HG03097 (cell line): Measurements from ENCODE around the gene FGF2.
"Not testable (repeated sequence)": the region's sequence is repeated elsewhere in the genome, so short reads cannot be mapped to it uniquely, and the experiment has no call there.

Experiments
- ATAC-seq: cut with Tn5 transposase; IDR thresholded peaks from one replicate; pipeline ENCODE4 v1.9.1; 2021; ENCODE audit not compliant: unreplicated experiment, low FRiP score

Gene FGF2

DNA sequence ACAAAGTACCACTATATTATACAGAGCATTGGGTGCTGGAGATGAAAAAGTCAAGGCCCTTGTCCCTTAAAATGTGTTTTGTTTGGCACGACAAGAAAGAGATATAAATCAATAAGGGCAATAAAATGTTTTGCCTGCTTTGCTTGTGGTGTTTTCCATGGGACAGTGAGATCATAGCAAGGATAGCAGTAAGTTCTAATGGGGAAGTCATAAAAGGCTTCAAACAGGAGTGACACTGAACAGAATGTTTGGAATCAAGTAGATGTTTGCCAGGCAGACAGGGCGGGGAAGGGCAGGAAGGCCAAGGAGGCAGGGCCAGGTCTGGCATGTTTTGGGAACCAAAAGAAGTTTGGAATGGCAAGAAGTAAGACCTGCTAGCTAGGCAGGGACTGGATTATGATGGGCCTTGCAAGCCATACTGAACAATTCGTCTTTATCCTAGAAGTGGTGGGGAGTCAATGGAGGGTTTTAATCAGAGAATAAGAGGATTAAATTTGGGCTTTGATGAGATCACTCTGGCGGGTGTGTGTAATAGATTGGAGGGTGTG, 16.4 kb downstream of the FGF2 start:
- ATAC-seq: no peak

DNA sequence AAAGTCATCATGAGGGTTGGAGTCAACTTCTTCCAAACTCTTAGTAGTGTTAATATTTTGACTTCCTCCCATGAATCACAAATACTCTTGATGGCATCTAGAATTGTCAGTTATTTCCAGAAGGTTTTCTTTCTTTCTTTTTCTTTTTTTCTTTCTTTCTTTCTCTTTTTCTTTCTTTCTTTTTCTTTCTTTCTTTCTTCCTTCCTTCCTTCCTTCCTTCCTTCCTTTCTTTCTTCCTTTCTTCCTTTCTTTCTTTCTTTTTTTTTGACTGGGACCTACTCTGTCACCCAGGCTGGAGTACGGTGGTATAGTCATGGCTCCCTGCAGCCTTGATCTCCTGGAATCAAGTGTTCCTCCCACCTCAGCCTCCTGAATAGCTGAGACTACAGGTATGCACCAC, 17.8 kb downstream of the FGF2 start:
- not testable (repeated sequence) for ATAC-seq

DNA sequence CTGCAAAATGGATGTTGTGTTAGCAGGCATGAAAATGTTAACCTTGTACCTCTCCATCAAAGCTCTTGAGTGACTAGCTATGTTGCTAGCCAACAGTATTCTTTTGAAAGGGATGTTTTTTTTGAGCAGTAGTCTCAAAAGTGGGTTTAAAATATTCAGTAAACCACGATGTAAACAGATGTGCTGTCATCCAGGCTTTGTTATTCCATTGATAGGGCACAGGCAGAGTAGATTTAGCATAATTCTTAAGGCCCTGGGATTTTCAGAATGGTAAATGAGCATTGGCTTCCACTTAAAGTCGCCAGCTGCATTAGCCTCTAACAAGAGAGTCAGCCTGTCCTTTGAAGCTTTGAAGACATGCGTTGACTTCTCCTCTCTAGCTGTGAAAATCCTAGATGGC, 18.4 kb downstream of the FGF2 start:
- ATAC-seq: no peak

DNA sequence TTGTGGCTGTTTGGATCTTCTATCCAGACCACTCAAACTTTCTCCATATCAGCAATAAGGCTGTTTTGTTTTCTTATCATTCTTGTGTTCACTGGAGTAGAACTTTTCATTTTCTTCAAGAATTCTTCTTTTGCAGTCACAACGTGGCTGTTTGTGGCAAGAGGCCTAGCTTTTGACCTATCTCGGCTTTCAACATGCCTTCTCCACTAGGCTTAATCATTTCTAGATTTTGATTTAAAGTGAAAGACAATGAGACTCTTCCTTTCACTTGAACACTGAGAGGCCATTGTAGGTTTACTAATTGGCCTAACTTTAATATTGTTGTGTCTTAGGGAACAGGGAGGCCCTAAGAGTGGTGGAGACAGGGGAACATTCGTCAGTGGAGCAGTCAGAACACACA, 19.1 kb downstream of the FGF2 start:
- ATAC-seq: no peak

DNA sequence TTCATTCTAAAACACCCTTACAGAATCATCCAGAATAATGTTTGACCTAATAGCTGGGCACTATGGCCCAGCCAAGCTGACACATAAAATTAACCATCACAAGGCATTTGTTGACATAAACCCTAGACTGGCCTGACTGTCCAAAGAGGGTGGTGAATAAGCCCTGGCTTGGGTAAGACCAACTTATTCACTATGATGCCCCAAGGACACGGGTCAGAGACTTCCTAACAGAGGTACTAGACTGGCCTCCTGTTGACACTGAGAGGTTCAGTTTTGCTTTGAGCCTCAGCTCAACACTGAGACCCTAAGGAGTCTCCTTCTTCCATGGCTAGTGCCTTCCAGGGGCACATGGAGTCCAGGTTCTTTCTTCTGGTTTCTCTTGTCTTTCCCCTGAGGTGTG, 21.3 kb downstream of the FGF2 start:
- ATAC-seq: no peak

DNA sequence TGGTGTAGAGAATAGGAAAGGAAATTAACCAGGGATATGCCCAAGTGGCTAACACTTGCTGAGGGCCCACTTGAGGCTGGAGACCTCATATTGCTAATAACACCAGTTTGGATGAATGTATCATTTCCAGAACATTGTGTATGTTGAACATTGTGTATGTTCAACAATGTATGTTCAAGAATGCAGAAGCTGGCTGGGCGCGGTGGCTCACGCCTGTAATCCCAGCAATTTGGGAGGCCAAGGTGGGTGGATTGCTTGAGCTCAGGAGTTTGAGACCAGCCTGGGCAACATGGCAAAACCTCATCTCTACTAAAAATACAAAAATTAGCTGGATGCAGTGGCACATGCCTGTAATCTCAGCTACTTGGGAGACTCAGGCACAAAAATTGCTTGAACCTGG, 23.2 kb downstream of the FGF2 start:
- ATAC-seq: not testable (repeated sequence)

DNA sequence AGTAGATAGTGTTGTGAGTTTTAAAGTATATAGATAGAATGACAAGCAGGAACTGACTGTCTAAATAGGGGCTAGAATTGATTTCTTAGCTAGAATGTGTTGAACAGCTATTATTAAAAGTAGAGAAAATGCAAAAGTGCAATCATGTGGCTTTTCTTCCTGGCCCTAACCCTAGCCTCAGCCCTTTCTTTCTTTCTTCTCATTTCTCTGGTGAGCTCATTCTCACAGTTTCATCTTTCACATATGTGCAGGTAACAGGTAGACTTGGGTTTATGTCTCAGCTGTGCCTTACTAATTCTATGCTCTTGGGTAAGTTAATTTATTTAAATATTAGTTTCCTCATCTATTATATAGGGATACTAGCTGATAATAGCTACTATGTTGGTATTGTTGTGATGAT, 24.9 kb downstream of the FGF2 start:
- no peak for ATAC-seq

DNA sequence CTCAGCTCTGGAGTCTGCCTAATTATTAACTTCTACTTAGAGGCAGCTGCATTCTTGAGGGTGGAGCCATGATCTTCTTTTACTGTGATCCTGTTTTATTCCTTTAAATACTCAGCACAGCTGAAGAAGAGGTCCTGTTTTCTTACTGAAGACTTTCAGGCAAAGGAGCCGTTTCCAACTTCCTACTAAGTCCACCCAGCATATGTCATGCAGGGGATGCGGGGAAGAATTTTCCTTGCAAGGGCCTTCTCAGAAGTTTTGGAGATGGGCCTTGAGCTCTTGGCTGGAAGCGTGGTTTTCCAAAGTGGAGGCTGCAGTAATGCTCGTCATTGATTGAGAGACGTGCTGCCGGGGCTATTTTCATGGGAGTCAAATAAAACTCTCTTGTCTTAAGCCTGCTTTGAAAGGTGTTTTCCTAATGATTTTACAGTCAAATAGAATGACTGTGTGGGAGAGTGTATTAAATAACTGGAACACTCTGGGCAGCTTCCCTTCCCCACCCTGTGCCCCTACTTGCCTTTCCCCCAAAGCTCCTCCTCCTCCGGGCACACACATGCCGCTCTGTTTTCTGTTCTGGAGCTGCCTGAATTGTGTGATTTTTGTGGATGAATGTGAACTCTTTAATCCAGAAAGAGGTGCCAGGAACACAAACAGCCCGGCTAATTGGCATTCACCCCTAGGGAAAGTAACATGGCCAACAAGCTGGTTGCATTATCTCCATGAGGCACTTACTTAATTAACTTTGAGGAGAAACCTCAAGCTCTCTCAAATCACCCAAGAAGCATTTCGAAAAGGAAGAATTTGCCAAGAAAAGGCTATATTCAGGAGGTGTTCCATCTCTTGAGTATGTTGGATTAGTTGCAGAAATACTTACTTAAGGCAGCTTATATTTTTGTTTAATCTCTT, 28.1 kb downstream of the FGF2 start:
- no peak for ATAC-seq

DNA sequence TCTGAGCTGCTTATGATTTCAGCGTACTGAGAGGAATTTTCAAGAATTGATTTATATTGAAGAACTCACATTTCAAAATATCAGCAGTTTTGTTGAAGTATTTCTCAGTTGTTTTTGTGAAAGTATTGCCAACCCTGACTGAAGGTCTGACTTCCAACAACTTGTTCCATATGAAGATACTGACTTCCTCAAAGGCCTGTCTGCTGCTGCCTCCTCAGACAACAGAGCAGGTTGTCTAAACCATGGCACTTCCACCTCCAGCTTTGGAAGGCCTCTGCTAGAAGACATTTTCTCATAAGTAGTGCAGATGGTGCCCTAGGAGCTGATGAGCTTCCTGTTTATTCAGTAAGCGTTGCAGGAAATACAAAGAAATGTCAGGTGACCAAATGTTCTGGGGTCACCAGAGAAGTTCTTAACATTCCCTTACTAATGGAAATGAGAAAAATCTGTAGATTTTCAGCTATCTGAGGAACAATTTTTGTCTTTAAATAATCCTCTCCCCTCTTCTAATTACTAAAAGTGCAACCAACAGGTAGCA, 28.8 kb downstream of the FGF2 start:
- ATAC-seq: no peak

DNA sequence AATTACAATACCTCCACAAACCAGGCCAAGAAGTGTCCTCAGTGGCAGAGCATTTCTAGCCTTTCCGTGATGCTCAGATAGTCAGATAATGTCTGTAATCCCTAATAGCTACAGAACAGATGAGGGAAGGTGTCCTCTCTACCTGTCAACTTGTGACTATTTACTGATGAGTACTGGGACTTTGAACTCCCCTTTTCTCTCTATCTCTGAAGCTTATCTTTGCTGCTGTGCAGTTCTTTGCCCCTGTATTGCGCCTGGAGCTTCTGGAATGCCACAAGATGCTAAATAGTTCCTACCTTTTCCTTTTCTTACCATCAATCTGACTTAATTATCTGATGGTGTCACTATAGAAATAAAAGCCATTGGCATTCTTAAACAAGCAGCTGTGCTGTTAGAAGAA, 30.5 kb downstream of the FGF2 start:
- ATAC-seq: no peak

DNA sequence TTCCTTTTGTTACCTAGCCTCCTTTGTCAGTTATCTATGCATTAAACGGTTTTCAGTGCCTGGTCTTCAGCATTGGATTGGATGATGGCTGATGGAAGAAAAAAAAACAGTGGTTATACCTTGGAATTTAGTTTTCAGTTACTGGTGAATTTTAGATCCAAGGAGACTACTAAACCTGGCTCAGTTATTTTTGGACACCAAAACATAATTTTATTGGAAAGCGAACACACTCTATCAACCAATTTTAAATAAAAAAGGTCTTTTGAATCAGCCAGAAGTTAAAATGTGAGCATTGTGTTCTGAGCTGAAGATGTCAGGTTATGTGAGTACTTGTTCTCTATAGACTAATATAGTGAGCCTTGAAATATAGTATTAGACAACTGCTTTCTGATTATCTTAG, 32.1 kb downstream of the FGF2 start:
- no peak for ATAC-seq

DNA sequence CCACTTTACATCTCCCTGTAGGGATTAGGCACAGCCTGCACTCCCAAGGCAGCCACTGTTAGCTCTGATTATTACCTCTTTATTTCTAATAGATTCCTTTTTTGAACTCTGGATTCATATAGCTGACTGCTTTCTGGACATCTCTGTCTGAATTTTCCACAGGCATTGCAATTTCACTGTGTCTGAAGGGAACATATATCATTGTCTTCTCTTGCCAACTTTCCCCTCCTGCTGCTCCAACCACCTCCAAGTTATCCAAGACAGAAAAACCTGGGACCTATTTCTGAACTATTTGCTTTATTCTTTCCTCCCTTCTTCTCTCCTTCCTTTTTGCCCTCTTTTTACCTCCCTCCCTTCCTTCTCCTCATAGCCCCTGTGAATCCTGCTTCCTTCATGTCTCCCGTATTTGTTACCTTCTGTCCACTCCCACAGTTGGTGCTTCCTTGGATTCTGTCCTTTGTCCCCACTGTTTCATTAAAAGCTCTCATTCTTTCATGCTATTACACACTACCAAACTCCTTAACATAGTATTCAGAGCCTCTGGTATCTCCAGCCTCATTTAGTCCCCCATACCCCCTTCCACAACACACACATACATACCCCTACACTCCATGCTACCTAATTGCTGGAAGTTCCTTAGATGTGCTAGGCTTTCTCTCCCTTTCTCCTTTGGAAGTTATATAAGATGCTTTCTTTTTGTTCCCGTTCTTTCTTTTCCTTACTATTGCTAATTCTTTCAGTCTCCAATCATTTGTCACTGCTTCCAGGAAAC, 34.7 kb downstream of the FGF2 start:
- no peak for ATAC-seq

DNA sequence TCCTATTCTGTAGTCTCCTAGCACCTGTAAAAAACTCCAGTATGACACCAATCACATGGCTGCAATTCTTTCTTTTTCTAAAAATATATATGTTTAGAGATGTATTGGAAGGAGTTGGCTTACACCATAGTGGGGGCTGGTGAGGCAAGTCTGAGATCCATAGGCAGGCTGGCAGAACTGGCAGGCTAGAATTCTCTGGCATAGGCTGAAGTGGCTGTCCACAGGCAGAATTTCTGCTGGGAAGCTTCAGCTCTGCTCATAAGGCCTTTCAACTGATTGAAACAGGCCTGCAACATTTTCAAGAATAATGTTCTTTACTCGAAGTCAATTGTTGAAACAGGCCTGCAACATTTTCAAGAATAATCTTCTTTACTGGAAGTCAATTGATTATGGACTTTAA, 37.0 kb downstream of the FGF2 start:
- ATAC-seq: no peak

DNA sequence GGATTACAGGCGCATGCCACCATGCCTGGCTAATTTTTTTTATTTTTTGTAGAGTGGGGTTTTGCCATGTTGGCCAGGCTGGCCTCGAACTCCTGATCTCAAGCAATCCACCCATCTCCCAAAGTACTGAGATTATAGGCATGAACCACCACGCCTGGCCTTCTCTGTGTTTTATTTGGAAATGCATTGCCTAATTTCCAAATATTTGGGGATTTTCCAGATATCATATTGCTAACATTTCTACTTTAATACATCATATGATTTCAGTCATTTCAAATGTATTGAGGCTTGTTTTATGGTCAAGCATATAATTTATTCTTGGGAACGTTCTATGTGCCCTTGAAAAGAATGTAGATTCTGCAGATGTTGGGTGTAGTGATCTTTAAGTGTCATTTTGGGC, 38.8 kb downstream of the FGF2 start:
- no peak for ATAC-seq

DNA sequence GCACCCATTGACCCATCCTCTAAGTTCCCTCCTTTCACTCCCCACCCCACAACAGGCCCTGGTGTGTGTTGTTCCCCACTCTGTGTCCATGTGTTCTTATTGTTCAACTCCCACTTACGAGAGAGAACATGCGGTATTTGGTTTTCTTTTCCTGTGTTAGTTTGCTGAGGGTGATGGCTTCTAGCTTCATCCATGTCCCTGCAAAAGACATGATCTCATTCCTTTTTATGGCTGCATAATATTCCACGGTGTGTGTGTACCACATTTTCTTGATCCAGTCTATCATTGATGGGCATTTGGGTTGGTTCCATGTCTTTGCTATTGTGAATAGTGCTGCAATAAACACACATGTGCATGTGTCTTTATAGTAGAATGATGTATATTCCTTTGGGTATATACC, 41.6 kb downstream of the FGF2 start:
- not testable (repeated sequence) for ATAC-seq

DNA sequence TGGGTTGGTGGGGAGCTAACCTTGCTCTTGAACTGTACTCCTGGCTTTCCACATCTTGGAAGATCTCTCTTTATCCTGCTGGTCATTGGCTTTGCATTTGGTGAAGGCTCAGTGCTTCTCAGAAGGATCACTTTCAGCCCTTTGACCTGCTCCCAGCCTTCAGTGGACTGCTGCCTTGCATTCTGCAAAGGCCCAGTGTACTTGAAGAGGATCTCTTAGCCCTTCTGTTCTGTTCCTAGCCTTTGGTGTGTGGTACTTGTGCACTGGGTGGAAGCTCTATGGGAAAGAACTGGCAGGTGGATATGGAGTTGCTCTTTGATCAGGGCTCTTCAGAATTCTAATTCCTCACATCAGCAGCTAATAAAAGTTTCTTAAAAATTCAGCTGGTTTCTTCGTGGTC, 46.5 kb downstream of the FGF2 start:
- no peak for ATAC-seq

DNA sequence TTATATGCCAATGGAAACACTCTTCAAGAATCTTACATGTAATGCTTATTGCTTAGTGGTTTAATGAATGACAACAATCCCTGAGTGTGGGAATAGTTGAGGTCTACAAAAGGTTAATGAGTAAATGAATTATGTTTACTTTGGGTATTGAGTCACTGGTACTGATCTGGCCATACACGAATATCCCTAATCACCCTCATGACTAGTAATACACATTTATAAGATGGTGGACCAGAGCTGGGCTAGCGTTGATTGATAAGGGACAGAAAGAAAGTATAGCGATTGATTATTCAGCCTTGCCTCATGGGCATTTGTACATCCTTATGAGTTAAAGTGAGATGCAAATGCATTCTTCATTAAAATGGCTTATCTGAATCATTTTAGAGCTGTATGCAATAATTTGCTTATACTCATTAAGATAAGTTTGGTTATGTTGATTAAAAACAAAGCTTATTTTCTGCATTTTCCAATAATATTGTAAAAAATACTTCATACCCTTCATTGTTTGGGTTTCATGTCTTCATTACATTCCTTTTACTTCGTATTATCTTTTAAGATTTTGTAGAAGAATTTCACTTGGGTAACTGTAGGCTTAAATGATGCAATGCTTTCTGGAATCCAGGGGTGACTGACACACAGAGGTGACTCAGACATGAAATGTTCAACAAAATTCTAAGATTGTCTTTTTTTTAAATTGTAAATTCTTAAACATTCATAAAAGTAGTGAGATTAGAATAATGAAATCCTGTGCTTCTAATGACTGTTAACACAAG, 47.4 kb downstream of the FGF2 start:
- ATAC-seq: no peak

DNA sequence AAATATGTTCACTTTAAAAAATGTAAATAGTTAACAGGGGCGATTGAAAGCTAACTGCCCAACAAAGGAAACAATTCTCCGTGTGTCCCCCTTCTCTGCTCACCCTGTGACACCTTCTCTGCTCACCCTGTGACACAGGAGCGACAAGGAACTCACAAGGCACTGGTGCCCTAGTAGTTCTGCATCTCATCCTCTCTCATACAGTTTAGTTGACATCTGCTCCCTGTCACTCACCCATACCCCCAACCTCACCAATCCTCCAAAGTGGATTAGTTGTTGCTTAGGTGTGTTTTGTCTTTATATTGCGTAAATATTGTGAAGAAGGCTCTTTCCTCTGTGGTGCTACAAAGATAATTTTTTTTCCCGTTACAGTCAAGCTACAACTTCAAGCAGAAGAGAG, 49.3 kb downstream of the FGF2 start:
- ATAC-seq: no peak

DNA sequence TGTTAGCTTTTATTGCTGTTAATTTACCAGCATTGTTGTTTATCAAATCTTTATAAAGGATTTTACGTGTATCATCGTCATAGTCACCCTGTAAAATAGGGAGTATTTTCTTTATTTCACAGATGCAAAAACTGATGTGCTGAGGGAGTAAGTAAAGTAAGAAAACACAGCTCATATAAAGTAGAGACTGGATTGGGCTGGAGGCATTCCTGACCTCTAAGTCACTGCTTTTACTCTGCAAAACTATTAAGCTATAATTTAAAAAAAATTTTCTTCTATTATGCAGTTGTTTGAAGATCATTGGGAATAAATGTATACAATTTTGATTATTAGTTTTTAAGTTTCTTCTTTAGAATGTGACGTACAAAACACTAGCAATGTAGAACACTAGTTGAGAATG, 49.8 kb downstream of the FGF2 start:
- ATAC-seq: no peak

DNA sequence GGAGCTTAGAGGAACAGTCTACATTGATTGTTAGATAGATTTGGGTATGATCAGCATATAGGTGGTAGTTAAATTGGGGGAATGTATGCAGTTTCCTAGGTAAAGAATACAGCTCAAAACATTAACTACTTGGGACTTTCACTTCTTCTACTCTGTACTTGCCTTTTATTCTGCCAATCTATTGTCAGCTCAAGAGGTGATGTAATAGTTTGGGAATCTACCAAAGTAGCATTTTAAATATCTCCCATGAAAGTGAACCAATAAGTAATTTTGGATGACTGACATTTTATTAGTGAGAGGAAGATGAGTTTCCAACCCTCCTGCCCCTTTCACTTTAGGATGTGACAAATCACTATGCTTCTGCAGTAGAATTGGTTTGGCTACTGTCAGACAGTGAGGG, 52.4 kb downstream of the FGF2 start:
- ATAC-seq: no peak
